Naive thymus-derived CD4-positive, alpha-beta T cell (primary cell): ENCODE measurements around the gene LBHD1. TPM values are rescaled to one million over a fixed set of nuclear protein-coding genes. Genes with fewer than 3 reads are reported as not detected.

Experiments used
- ATAC-seq: fragments of 150-1000 bp; cut with Tn5 transposase; 2 replicates; pipeline ENCODE4 v1.10.0; 2021; ENCODE audit warnings: mild to moderate bottlenecking, moderate library complexity
- CTCF ChIA-PET: fragments of 350-600 bp; sonication (Branson Sonifier 250); formaldehyde crosslinking; loops from one replicate; lab custom pipeline; 2021; ENCODE audit warnings: antibody characterized with exemption; lab: Charles Lee
- POLR2A ChIA-PET: fragments of 350-600 bp; sonication (Branson Sonifier 250); formaldehyde crosslinking; loops from one replicate; lab custom pipeline; 2021; ENCODE audit warnings: antibody characterized with exemption, inconsistent platforms; lab: Charles Lee
- DNase-seq, 9 donors: peaks; one replicate each; pipeline versions ENCODE4 v3.0.0 to v3.0.0-alpha.2; 2020 to 2022; ENCODE audit warnings: mixed read lengths in 1 of 9
- H3K27ac ChIP-seq: one replicate; pipeline ENCODE4 v1.7.0; 2013; ENCODE audit warnings: mild to moderate bottlenecking, low read depth, low read length, moderate library complexity
- H3K27me3 ChIP-seq, 2 donors: one replicate each; pipeline ENCODE4 v1.7.0; 2013; ENCODE audit warnings: low read length in 2 of 2, mild to moderate bottlenecking in 2 of 2, moderate library complexity in 2 of 2; ENCODE audit not compliant: control insufficient read depth in 2 of 2, insufficient read depth in 2 of 2
- H3K36me3 ChIP-seq, 3 experiments: 1 replicate in 2 of 3; 2 replicates in 1 of 3; pipeline ENCODE4 v1.7.0; 2013; ENCODE audit warnings: low read length in 3 of 3, mild to moderate bottlenecking in 3 of 3, moderate library complexity in 1 of 3; ENCODE audit not compliant: insufficient read depth in 3 of 3, control insufficient read depth in 2 of 3
- H3K4me1 ChIP-seq, 2 donors: one replicate each; pipeline ENCODE4 v1.7.0; 2013; ENCODE audit warnings: low read length in 2 of 2, mild to moderate bottlenecking in 2 of 2, moderate library complexity in 1 of 2; ENCODE audit not compliant: control insufficient read depth in 2 of 2, insufficient read depth in 2 of 2
- H3K4me3 ChIP-seq: 2 replicates; pipeline ENCODE4 v1.7.0; 2013; ENCODE audit warnings: mild to moderate bottlenecking, low read length
- H3K9me3 ChIP-seq, 3 experiments: 1 replicate in 2 of 3; 2 replicates in 1 of 3; pipeline ENCODE4 v1.7.0; 2013; ENCODE audit warnings: low read length in 3 of 3; ENCODE audit not compliant: control insufficient read depth in 2 of 3
- H3K27ac Mint-ChIP-seq, 9 donors: one replicate each; pipeline ENCODE4 v1.8.0; 2020 to 2022; ENCODE audit warnings: mixed read lengths in 9 of 9, mild to moderate bottlenecking in 8 of 9, moderate library complexity in 5 of 9, inconsistent platforms in 2 of 9
- H3K27me3 Mint-ChIP-seq, 5 donors: one replicate each; pipeline ENCODE4 v1.8.0; 2021 to 2022; ENCODE audit warnings: mixed read lengths in 5 of 5, mild to moderate bottlenecking in 1 of 5
- H3K36me3 Mint-ChIP-seq, 5 donors: one replicate each; pipeline ENCODE4 v1.8.0; 2020 to 2022; ENCODE audit warnings: mixed read lengths in 5 of 5, mild to moderate bottlenecking in 3 of 5, inconsistent platforms in 1 of 5
- H3K4me1 Mint-ChIP-seq, 7 donors: one replicate each; pipeline ENCODE4 v1.8.0; 2020 to 2022; ENCODE audit warnings: mixed read lengths in 7 of 7, mild to moderate bottlenecking in 3 of 7, inconsistent platforms in 1 of 7
- H3K4me3 Mint-ChIP-seq, 10 donors: one replicate each; pipeline ENCODE4 v1.8.0; 2020 to 2022; ENCODE audit warnings: mild to moderate bottlenecking in 10 of 10, mixed read lengths in 10 of 10, moderate library complexity in 6 of 10, inconsistent platforms in 2 of 10
- H3K9me3 Mint-ChIP-seq, 11 donors: one replicate each; pipeline ENCODE4 v1.8.0; 2020 to 2022; ENCODE audit warnings: mixed read lengths in 11 of 11, mild to moderate bottlenecking in 4 of 11, inconsistent platforms in 1 of 11, moderate library complexity in 1 of 11
- intact Hi-C, 2 donors: fragments of 100-400 bp; cut with micrococcal nuclease; formaldehyde crosslinking; loops; one replicate each; pipeline ENCODE4 v1.15.1; 2023
- polyA plus RNA-seq, 2 donors: library from polyadenylated mRNA; unstranded; fragments of 300-500 nt; fragmentation: Illumina TruSeq; gene quantifications; one replicate each; pipeline ENCODE4 v1.2.3, GENCODE V29; 2021
- total RNA-seq, 6 experiments: library from RNA in 5 of 6; stranded (reverse) in 5 of 6; gene quantifications; 1 replicate in 5 of 6; 2 replicates in 1 of 6; pipeline ENCODE4 v1.2.3 and lab custom pipeline; 2021 to 2026

LBHD1 gene
- total and polyA plus RNA-seq, 7 experiments from 2014 or later = 3.5 to 26.4 (median 18.6) TPM

DNA sequence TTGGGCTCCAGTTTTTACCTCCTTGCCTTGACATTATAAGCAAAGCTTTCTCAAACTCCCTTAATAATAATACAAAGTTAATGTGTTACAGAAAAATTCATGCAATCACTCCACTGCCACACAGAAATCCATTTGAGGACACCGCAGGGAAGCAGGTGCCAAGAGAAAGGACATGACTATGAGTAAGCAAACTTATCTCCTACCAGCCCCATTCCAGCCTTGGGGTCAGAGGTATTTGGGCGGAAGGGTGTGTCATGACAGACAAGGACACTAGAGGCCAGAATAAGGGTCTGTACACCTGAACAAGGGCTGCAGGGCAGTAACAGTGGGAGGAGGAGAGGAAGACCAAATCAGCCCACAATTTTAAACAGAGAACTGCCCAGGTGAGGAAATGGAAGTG is 41.3 kb upstream of the LBHD1 start:
- Histone ChIP-seq H3K27ac (peak overlapping the region; percentile 22), H3K27me3 (no peaks in the 10 kb centered on the region)
- POLR2A ChIA-PET = interaction anchor here (0.6 to 13.6 kb wide), 4 partner anchors 10 to 59 kb away, joined by 3 to 347 read pairs (median 4); partner anchors contain the start of genes HNRNPUL2, TTC9C and ZBTB3

DNA sequence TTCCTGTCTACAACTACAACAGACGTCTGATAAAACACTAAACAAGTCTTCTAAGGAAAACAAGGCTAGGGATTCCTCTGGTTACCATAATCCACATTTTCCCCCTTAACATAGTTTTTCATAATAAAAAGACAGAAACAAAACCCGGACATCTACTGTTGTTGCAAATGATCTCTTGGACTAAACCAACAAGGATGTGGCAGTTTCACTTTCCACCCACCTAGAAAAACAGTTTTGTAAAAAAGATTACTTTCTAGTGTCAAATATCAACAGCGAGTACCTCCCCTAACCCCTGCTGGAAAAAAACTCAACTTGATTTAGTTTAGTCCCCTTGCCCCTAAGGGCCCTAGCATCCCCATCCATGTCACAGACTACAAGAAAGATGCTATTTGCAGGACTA is 40.8 kb upstream of the LBHD1 start:
- H3K36me3 ChIP-seq = peaks cover 28 to 53% (median 29%) of the 10 kb centered on the region in 3 experiments
- ChIA-PET CTCF (interaction anchor here (0.6 to 1.0 kb wide), 2 partner anchors 19 to 57 kb away, joined by 3 read pairs; no protein-coding TSS in a partner anchor), POLR2A (interaction anchor here (0.8 to 13.6 kb wide), 2 partner anchors 10 to 27 kb away, joined by 3 to 347 read pairs; partner anchors contain the start of genes HNRNPUL2 and TTC9C)
- no peaks in the 10 kb centered on the region for H3K27me3 ChIP-seq
- no peak overlapping the region for H3K27ac ChIP-seq
- Mint-ChIP-seq H3K27me3 (no peaks in the 10 kb centered on the region), H3K27ac (peak overlapping the region; percentile 51 to 94 (median 72)), H3K4me1 (peaks cover 8 to 77% (median 55%) of the 10 kb centered on the region in 7 donors), H3K9me3 (peaks cover 0 to 4% (median 0%) of the 10 kb centered on the region in 11 donors), H3K4me3 (peak overlapping the region in 4 of 10 donors; percentile 29 to 76 (median 48)), H3K36me3 (peaks cover 8 to 56% (median 29%) of the 10 kb centered on the region in 5 donors)
- H3K4me1 ChIP-seq = peaks cover 21 to 32% of the 10 kb centered on the region in 2 donors
- intact Hi-C loops = no loop called here
- no peak overlapping the region for H3K4me3 ChIP-seq
- ATAC-seq (no peak), DNase-seq (no peak)
- H3K9me3 ChIP-seq = no peaks in the 10 kb centered on the region

More for the DNA sequence above, 41.3 kb upstream of the LBHD1 start:
- H3K36me3 ChIP-seq = peaks cover 33 to 57% (median 34%) of the 10 kb centered on the region in 3 experiments
- peaks cover 18 to 27% of the 10 kb centered on the region in 2 donors for H3K4me1 ChIP-seq
- CTCF ChIA-PET = interaction anchor here (1.0 kb wide), 1 partner anchor 19 kb away, joined by 3 read pairs; no protein-coding TSS in a partner anchor
- H3K9me3 ChIP-seq = no peaks in the 10 kb centered on the region
- H3K4me3 ChIP-seq = no peak overlapping the region
- ATAC-seq = no peak
- H3K36me3 Mint-ChIP-seq = peaks cover 8 to 61% (median 34%) of the 10 kb centered on the region in 5 donors
- DNase-seq = no peak
- peaks cover 11 to 77% (median 55%) of the 10 kb centered on the region in 7 donors for H3K4me1 Mint-ChIP-seq
- intact Hi-C loops = no loop called here
- H3K27ac Mint-ChIP-seq = peak overlapping the region in 8 of 9 donors; percentile 51 to 94 (median 74)
- peaks cover 0 to 4% (median 0%) of the 10 kb centered on the region in 11 donors for H3K9me3 Mint-ChIP-seq
- H3K27me3 Mint-ChIP-seq = no peaks in the 10 kb centered on the region
- peak overlapping the region in 1 of 10 donors; percentile 76 for H3K4me3 Mint-ChIP-seq

GRCh38 chr11:62712276-62712812 is 40.3 kb upstream of the LBHD1 start:
- intact Hi-C loops = no loop called here
- Histone ChIP-seq H3K9me3 (no peaks in the 10 kb centered on the region), H3K27me3 (no peaks in the 10 kb centered on the region), H3K36me3 (peaks cover 23 to 47% (median 25%) of the 10 kb centered on the region in 3 experiments), H3K4me1 (peaks cover 24 to 37% of the 10 kb centered on the region in 2 donors), H3K4me3 (no peak overlapping the region), H3K27ac (no peak overlapping the region)
- Mint-ChIP-seq H3K9me3 (peaks cover 0 to 4% (median 0%) of the 10 kb centered on the region in 11 donors), H3K4me3 (peak overlapping the region in 5 of 10 donors; percentile 13 to 76 (median 42)), H3K27me3 (no peaks in the 10 kb centered on the region), H3K27ac (peak overlapping the region; percentile 51 to 94 (median 72)), H3K36me3 (peaks cover 8 to 53% (median 26%) of the 10 kb centered on the region in 5 donors), H3K4me1 (peaks cover 7 to 78% (median 57%) of the 10 kb centered on the region in 7 donors)
- ChIA-PET POLR2A (interaction anchor here (0.6 to 13.6 kb wide), 5 partner anchors 11 to 135 kb away, joined by 3 to 347 read pairs (median 3); partner anchors contain the start of genes C11orf98, CSKMT, HNRNPUL2 and STX5), CTCF (interaction anchor here (0.6 kb wide), 1 partner anchor 57 kb away, joined by 3 read pairs; no protein-coding TSS in a partner anchor)
- ATAC-seq (no peak), DNase-seq (no peak)

DNA sequence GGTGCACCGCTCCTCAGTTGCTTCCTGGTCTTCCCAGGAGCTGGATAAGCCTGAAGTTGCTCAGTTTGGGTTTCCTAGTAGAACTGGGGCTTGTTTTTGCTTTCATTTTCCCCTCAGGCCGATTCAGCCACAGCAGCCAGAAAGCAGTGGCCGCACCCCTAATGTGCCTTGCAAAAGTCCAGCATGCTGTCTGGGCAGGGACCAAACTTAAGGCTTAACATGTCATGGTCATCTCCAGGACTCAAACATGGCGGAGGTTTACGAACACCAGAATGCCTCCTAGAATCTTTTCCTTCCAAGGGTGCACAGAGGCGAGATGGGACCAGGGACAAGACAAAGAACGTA is 37.9 kb upstream of the LBHD1 start:
- ChIA-PET CTCF (interaction anchor here (1.0 to 1.6 kb wide), 4 partner anchors 17 to 118 kb away, joined by 3 to 6 read pairs (median 4); partner anchors contain the start of genes C11orf98 and HNRNPUL2), POLR2A (interaction anchor here (1.0 to 13.6 kb wide), 26 partner anchors 13 to 1281 kb away, joined by 3 to 347 read pairs (median 10); partner anchors contain the start of genes C11orf98, CSKMT, EEF1G and HNRNPUL2)
- Mint-ChIP-seq H3K9me3 (peaks cover 0 to 4% (median 0%) of the 10 kb centered on the region in 11 donors), H3K27me3 (no peaks in the 10 kb centered on the region), H3K4me3 (peak overlapping the region; percentile 92 to 99 (median 96)), H3K27ac (peak overlapping the region; percentile 94 to 99 (median 97)), H3K4me1 (peaks cover 17 to 74% (median 63%) of the 10 kb centered on the region in 7 donors), H3K36me3 (peaks cover 3 to 36% (median 8%) of the 10 kb centered on the region in 5 donors)
- peaks cover 6 to 24% (median 6%) of the 10 kb centered on the region in 3 experiments for H3K36me3 ChIP-seq
- no peaks in the 10 kb centered on the region for H3K27me3 ChIP-seq
- ATAC-seq (no peak), DNase-seq (peak in 2 of 9 donors; percentile 18 to 38)
- peak overlapping the region; percentile 84 for H3K27ac ChIP-seq
- no peaks in the 10 kb centered on the region for H3K9me3 ChIP-seq
- peak overlapping the region; percentile 77 for H3K4me3 ChIP-seq
- intact Hi-C loops = no loop called here
- H3K4me1 ChIP-seq = peaks cover 41 to 57% of the 10 kb centered on the region in 2 donors

GRCh38 chr11:62709247-62710000 is 37.4 kb upstream of the LBHD1 start:
- ChIA-PET CTCF (interaction anchor here (1.0 to 1.4 kb wide), 3 partner anchors 18 to 118 kb away, joined by 3 to 6 read pairs (median 3); partner anchors contain the start of genes C11orf98 and HNRNPUL2), POLR2A (interaction anchor here (0.6 to 13.6 kb wide), 39 partner anchors 9 to 1281 kb away, joined by 3 to 347 read pairs (median 7); partner anchors contain the start of genes C11orf98, CSKMT, EEF1G and GANAB)
- peaks cover 17 to 70% (median 64%) of the 10 kb centered on the region in 7 donors for H3K4me1 Mint-ChIP-seq
- Histone ChIP-seq H3K27me3 (no peaks in the 10 kb centered on the region), H3K4me3 (peak overlapping the region; percentile 77), H3K36me3 (peaks cover 2 to 20% (median 2%) of the 10 kb centered on the region in 3 experiments), H3K4me1 (peaks cover 41 to 57% of the 10 kb centered on the region in 2 donors), H3K9me3 (no peaks in the 10 kb centered on the region), H3K27ac (peak overlapping the region; percentile 84)
- ATAC-seq (peak; percentile 88), DNase-seq (peak; percentile 78 to 98 (median 97))
- peaks cover 0 to 4% (median 0%) of the 10 kb centered on the region in 11 donors for H3K9me3 Mint-ChIP-seq
- intact Hi-C loops = loop anchor here (1.0 to 5.0 kb wide), 24 partner anchors 18 to 963 kb away; partner anchors contain the start of genes GANAB (in 2 of the 2), HNRNPUL2 (in 2 of the 2), INTS5 (in 2 of the 2) and TAF6L (in 2 of the 2)
- H3K4me3 Mint-ChIP-seq = peak overlapping the region; percentile 92 to 99 (median 96)
- H3K27me3 Mint-ChIP-seq = no peaks in the 10 kb centered on the region
- H3K36me3 Mint-ChIP-seq = peaks cover 3 to 34% (median 8%) of the 10 kb centered on the region in 5 donors
- peak overlapping the region; percentile 94 to 99 (median 97) for H3K27ac Mint-ChIP-seq
